Endothelial cell of hepatic sinusoid (primary cell): ENCODE results near the gene PEX10.
"Not testable (repeated sequence)": the region's sequence is repeated elsewhere in the genome, so short reads cannot be mapped to it uniquely, and the experiment has no call there.

Experiments
- in situ Hi-C: cut with HindIII; loops from 2 replicates; pipeline ENCODE4 v1.10.0; 2017; ENCODE audit warnings: low sequenced_read_pairs

The PEX10 gene

GRCh38 chr1:2444138-2444591 lies 31.8 kb upstream of the PEX10 start:
- in situ Hi-C loops: no loop called here

GRCh38 chr1:2443277-2444137 lies 31.1 kb upstream of the PEX10 start:
- in situ Hi-C loops: no loop called here

GRCh38 chr1:2442661-2443060 lies 30.3 kb upstream of the PEX10 start:
- in situ Hi-C loops: no loop called here

GRCh38 chr1:2441746-2442145 lies 29.4 kb upstream of the PEX10 start:
- in situ Hi-C loops: no loop called here

- in situ Hi-C loops: not testable (repeated sequence)
These were observed 28.0 kb upstream of the PEX10 start for GRCh38 chr1:2440346-2440745.

- in situ Hi-C loops: no loop called here
These were observed 27.0 kb upstream of the PEX10 start for GRCh38 chr1:2439369-2439768.

GRCh38 chr1:2438641-2439040 lies 26.3 kb upstream of the PEX10 start:
- in situ Hi-C loops: no loop called here

- in situ Hi-C loops: no loop called here
These were observed 25.7 kb upstream of the PEX10 start for GRCh38 chr1:2438038-2438437.

GRCh38 chr1:2437617-2438016 lies 25.3 kb upstream of the PEX10 start:
- in situ Hi-C loops: no loop called here

- in situ Hi-C loops: no loop called here
These were observed 24.5 kb upstream of the PEX10 start for GRCh38 chr1:2436876-2437275.

- in situ Hi-C loops: no loop called here
These were observed 23.5 kb upstream of the PEX10 start for GRCh38 chr1:2435746-2436355.

- in situ Hi-C loops: no loop called here
These were observed 22.7 kb upstream of the PEX10 start for GRCh38 chr1:2435091-2435490.

GRCh38 chr1:2433936-2434655 lies 21.7 kb upstream of the PEX10 start:
- in situ Hi-C loops: no loop called here

GRCh38 chr1:2433196-2433595 lies 20.8 kb upstream of the PEX10 start:
- in situ Hi-C loops: no loop called here

- in situ Hi-C loops: no loop called here
These were observed 20.1 kb upstream of the PEX10 start for GRCh38 chr1:2432441-2432844.

GRCh38 chr1:2431518-2431917 lies 19.2 kb upstream of the PEX10 start:
- in situ Hi-C loops: no loop called here

- in situ Hi-C loops: no loop called here
These were observed 18.7 kb upstream of the PEX10 start for GRCh38 chr1:2431103-2431502.

GRCh38 chr1:2430592-2430973 lies 18.2 kb upstream of the PEX10 start:
- in situ Hi-C loops: no loop called here

GRCh38 chr1:2429780-2430591 lies 17.6 kb upstream of the PEX10 start:
- in situ Hi-C loops: loop anchor here (10.0 kb wide), 5 partner anchors 85 to 995 kb away; no protein-coding TSS in a partner anchor

- in situ Hi-C loops: loop anchor here (10.0 kb wide), 5 partner anchors 86 to 996 kb away; no protein-coding TSS in a partner anchor
These were observed 16.1 kb upstream of the PEX10 start for GRCh38 chr1:2428490-2428889.

GRCh38 chr1:2427976-2428375 lies 15.6 kb upstream of the PEX10 start:
- in situ Hi-C loops: loop anchor here (10.0 kb wide), 5 partner anchors 87 to 997 kb away; no protein-coding TSS in a partner anchor
